Measurements from ENCODE around the gene IMMP2L.

Gene IMMP2L

DNA sequence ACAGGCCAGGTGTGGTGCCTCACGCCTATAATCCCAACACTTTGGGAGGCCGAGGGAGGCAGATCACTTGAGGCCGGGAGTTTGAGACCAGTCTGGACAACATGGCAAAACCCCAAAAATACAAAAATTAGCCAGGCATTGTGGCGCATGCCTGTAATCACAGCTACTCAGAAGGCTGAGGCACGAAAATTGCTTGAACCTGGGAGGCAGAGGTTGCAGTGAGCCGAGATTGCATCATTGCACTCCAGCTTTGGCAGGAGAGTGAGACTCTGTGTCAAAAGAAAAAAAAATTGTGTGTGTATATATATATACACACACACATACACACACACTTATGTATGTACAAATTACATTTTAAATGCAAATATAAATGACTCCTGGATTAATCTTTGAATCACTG is 548.2 kb downstream of the IMMP2L start:
- no peak for DNase-seq

DNA sequence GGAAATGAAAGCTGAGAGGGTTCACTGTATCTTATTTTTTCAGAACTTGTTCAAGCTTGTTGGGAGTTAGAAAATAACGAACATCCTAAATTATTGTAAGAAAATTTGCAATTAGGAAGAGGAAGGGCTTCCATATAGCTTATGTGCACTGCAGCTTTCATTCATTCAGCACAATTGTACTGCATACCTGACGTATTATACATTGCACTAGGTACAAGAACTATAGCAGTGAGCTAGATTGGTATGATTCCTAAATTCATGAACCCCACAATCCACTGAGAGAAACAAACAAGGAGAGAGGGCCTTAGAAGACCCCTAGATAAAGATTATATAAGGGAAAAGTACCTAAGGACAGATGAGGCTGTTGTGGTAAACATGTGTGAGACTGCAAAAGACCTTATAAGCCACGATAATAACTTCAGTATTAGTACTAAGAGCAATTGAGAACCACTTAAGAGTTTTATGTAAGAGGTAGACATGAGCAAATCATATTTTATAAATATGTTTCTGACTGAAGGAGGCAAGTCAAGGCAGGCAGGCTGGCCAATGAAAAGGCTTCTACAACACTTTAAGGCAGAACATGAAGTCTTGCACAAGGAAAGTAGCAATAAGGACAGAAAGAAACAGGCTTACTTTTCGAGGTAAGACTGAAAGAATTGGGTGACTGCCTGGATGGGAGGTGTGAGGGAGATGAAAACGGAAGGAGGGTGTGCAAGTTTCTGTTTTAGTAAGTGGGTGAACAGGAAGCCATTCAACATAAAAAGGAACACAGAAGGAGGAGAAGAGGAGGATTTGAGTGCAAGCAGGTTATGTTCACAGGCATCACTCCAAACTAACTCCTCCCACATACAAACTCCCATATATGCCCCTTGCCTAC is 549.3 kb downstream of the IMMP2L start:
- peak; percentile 53 for DNase-seq

DNA sequence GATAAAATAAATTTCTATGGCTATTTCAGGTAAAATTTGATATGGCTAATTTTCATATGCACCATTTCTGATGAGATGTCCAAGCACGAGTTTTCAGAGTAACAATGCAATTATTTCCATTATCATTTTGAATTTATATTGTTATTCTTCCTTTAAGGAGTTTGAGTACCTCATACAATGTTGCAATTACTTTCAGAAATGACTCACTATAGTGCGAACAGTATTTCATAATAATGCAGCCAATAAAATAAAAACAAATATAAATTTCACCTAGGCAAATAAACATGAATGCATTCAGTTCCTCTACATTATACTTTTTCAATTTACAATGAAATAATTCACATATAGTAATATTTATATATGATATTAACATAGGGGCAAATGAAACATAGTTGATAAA is 550.1 kb downstream of the IMMP2L start:
- DNase-seq = no peak

DNA sequence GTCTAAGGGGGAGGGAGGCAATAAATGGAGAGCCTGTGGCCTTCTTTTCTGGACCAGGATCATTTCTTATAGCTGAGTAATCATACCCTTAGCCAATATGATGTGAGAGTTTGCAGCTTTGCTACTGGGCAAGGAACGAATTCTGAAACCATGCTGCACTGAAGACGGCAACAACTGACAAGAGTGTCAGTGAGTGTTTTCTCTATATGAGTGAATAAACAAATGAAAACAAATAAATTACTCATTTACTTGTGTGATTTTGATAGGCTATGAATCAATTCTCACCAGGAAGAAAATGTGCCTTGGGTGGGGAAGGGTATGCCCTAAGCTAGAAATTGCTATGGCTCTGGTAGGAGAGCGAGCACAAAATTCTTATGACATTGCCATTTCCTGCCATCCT is 550.8 kb downstream of the IMMP2L start:
- no peak for DNase-seq

DNA sequence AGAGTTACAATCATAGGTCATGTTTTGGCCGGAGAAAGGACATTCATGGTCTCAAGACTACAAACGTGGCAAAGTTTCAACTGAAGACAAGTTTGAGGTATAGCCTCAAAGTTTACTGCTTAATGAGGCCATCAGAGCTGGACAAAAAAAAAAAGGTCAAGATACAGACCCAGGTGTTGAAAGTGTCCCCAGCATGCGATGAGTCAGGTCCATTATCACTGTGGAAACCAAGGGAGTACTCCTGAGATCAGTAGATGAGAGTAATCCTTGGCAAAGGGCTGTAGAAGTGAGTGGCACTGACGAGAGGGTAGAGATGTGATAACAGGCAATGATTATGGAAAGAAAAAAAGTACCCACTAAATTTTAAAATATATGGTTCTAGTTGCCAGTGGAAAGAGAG is 551.5 kb downstream of the IMMP2L start:
- DNase-seq = no peak

DNA sequence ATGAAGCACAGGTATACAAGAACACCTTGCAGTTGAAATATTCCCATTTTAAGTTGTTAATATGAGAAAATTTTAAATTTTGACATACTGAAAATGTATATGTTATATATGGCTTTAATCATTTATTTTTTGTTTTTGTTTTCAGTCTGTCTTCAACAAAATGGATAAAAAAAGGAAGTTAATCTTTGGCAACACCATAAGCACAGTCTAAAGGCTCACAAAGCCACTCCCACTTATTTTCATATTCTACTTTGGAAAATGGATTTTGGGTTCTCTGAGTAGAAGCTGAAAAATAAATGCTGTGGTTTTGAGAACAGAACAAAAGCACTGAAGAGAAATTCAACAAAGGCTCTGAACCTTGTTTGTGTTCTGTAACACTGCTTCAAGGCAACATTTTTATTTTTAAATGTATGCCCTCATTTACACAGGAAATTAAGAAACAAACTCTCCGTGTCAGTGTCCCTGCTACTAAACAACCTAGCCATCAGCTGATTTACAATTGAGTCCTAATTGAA is 552.7 kb downstream of the IMMP2L start:
- DNase-seq = no peak

DNA sequence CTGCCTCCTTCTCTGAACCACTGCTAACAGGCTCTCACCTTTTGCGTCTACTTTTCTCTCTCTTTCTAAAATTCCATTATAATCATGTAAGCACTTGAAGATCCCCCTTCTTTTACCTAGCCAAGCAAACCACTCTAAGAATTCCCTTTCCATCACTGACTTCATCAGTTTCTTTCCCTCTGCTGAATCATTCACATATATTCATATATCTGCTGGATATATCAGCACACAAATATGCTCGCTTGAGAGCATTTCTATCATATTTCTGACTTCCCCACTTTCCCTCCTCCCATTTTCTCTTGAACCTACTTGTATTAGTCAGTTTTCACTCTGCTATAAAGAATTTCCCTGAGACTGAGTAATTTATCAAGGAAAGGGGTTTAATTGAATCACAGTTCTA is 555.6 kb downstream of the IMMP2L start:
- DNase-seq = no peak

DNA sequence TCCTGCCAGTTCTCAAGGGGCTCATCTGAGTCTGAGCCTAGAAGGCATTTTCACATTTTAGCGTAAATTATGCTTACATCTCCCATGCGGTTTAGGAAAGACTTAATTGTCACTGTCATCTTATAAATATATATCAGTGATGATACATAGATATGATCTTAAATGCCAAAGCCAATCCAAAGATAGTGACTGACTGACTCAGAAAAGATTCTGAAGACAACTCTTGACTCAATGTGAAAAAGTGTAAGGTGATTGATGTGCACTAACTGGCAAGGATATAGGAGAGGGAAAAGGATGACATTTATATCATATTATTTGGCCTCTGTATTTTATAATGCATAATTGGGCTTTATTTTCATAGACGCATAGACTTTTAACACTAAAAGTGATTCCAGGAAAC is 556.3 kb downstream of the IMMP2L start:
- no peak for DNase-seq

DNA sequence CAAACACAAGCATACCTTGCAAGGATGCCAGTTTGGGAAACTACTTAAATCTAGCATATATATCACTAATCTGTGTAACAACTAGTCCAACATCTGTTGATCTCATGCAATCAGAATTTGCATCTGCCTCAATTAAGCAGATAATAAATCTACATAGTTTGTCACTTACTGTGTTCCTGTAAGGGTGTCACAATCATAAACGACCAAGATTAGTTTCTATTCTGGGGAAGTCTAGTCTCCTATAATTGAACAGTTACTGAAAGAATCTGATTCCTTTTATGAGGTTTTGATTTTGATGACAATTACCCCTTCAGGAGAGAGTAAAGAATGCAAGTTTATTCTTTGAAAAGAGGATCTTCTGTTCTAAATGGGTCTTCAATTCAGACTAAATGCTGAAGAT is 556.8 kb downstream of the IMMP2L start:
- DNase-seq = no peak

DNA sequence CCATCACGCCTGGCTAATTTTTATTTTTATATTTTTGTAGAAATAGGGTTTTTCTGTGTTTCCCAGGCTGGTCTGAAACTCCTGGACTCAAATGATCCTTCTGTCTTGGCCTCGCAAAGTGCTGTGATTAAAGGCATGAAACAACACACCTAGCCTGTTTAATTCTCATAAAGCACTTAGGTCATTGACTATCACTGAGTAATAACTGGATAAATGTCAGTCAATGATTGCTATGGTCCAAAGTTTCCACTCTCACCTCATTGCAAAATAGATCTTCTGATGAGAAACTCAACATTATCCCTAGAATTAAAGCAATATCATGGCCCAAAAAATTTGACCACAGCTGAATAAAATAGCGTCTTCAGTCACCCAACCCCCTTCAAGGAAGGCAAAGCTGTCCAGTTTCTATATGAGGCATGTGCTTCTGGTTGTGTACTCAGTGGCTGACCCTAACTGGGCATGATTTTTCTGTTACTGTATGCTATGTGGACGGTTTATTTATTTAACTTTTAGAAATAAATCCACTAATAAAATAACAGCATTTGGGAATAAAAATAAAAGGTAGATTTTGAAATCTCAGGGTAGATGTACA is 557.9 kb downstream of the IMMP2L start:
- DNase-seq = no peak

DNA sequence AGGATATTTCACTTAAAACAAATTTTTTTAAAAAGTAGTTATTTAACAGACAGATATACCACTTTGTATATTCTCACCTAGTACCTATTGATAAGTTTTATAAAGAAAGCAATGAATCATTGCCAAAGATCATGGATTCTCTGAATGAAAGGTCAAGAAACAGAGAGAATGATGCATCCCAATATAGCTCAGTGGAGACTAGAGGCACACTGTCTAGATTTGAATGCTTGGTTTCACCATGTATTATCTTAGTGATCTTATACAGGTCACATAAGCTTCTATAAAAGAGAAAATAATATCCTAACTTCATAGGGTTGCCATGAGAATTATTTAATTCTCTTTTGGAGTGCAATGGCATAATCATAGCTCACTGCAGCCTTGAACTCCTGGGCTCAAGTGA is 558.4 kb downstream of the IMMP2L start:
- DNase-seq = no peak

DNA sequence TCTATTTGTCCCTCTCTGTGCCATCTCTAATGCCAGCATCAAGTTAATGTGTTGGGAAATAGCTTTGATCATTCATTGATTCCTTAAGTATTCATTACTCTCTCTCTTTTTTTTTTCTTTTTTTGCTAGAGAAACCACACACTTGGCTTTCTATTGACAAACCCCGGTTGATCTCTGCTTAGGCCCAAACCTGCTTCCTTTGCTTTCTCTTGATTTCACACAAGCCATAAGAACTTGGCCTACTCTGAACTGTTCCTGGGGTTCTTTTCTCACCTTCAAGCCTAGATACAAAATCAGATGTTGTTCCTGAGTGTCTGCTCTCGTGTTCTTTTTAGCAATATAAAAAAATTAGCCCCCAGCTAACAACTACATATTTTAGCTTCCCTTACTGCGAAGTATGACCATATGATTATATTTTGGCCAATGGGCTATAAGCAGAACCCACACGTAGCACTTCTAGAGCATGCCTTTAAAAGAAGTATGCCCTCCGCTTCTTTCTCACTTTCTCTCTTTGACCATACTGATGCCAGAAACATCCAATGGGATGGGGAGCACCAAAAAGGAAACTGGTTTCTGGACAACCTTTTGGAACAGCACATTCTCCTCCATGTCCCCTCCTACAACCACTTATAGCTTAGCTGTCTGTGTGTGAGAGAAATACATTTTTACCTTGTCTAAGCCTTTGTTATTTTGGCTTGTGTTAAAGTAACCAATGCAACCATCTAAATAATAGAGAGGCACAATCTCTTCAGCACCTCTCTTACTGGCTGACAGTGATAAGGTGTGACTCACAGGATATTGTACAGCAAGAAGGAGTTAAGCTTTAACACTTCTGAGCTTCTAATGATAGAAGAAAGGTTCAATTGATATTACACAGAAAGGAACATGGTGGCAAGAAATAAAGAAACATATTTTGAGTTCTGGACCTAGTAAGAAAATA is 568.0 kb downstream of the IMMP2L start:
- no peak for DNase-seq

DNA sequence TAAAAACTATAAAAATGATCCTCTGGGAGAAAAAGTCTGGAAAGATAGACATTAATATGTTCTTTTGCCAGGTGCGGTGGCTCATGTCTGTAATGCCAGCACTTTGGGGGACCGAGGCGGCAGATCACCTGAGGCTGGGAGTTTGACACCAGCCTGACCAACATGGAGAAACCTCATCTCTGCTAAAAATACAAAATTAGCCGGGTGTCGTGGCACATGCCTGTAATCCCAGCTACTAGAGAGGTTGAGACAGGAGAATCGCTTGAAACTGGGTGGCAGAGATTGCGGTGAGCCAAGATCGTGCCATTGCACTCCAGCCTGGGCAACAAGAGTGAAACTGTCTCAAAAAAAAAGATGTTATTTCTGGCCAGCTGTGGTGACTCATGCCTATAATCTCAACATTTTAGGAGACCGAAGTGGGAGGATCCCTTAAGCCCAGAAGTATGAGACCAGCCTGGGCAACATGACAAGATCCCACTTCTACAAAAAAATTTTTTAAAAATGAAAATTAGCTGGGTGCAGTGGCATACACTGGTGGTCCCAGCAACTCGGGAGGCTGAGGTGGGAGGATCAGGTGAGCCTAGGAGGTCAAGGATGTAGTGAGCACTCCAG is 573.3 kb downstream of the IMMP2L start:
- no peak for DNase-seq

DNA sequence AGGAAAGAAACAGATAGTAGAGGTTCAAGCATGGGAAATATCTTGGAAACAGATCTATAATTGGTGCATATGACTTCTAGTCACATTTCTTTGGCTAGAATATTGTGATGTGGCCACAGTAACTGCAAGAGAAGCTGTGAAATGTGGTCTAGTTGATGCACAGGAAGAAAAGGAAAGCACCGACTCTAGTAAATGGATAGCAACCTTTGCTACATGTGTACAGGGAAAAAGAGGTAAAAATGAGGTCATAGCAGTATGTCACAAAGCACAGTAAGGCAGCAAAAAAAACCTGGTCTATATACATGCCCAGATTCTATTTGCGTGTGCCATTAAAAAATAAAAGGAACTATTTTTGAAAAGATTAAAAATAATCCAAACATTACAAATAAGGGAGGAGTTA is 573.9 kb downstream of the IMMP2L start:
- DNase-seq = no peak

DNA sequence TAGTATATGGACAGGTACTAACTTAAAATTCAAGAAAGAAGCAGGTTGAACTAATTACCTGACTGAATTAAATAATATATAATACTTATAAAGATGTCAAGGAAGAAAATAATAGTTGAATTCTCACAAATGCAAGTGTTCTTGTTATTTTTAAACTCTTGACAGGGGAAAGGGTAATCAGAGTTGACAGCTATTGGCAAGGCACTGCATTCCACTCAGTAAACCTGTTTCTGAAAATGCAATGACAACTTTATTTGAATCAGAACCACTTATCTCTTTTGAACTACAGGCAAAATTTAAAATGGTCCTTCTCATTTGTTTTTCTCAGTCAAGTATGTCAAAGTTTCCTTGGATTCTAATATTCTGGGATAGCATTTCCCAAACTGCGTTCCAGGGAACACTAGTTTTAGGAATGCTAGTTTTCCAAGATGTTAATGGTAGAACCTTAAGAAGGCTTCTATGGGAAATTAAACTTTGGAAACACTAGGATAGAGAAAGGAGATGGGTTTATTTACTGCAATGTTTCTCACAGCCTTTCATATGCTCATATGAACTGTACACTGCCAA is 575.1 kb downstream of the IMMP2L start:
- no peak for DNase-seq

DNA sequence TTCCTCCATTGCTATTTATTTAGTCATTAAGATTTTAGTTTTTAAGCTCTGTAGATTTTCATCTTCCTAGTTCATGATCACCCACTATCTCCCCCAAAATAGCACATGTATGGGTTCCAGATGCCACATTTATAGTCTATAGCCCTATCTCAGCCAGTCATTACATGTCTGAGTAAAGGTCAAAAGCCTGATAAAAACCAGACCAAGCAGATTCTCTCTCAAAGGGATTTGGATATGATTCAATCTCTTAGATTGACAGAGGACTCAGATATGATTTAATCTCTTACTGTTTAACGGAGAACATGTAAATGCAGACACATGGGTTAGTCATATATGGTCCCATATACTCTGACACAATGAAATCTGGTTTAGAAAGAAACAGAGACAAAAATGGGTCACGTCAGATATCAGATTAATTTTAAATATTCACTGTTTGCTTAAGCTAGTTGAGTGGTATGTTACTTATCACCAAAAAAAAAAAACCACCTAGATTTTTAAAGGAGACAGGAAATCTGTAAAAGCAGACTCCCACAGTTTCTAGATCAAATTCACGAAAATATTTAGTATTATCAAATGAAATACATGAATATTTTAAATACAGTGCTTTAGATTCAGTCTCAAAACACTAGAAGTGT is 578.4 kb downstream of the IMMP2L start:
- no peak for DNase-seq

DNA sequence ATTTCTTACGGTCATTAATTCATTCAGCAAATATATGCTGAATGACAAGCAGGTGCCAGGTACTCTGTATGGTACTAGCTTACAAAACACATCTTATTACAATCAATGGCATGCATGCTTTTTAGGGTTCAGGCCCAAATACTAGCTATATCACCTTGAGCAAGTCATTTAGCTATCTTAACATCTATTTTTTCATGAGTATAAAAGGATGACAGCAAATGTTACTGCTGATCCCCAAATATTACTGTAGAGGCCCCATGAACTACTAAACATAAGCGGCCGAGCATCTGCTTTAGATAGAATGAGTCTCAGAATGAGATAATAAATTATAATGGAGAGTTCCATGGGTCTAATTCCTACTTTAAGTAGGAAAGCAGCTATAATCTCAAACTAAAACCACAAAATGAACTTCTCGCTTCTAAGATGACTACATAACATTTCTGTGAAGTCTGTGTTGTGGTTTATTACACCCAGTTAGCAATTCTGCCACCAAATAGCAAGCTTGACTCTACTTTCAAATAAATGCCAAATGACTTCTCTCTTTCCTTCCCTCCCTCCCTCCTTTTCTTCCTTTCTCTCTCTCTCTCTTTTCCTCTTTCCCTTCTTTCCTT is 585.1 kb downstream of the IMMP2L start:
- DNase-seq = no peak

DNA sequence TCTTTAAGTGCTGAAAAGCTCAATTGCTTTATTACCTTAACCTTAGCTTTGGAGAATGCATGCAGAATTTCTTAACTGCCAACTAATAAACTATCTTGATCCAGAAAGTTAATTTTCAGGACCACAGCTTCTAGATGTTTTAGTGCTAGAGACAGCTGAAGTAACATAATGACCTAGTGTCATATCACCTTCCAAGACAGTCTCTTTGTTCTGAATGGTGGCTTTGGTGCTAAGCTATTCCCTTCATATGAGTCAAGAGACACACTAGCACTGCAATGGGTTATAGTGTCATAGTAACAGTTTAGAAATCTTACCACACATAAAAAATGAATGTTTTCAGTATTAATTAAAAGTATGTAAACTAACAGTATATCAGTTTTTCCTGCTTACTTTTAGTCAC is 586.8 kb downstream of the IMMP2L start:
- DNase-seq = no peak

DNA sequence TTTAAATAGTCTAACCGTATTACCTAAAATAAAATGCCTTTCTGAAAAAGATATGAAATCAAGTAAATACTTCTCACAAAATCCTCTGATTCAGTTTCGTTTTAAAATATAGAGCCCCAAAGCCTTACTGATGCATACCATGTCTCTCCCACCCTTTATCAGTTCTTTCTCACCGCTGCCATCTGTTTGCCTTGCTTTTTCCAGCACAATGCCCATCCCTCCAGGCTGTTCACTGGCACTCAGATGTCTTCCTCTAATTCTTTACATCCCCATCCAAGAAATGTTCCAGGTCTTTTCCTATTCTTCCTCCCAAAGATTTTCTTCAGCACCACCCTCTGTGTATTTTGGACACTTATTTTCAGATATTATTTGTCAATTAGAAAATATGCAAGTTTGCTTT is 587.9 kb downstream of the IMMP2L start:
- DNase-seq = no peak

DNA sequence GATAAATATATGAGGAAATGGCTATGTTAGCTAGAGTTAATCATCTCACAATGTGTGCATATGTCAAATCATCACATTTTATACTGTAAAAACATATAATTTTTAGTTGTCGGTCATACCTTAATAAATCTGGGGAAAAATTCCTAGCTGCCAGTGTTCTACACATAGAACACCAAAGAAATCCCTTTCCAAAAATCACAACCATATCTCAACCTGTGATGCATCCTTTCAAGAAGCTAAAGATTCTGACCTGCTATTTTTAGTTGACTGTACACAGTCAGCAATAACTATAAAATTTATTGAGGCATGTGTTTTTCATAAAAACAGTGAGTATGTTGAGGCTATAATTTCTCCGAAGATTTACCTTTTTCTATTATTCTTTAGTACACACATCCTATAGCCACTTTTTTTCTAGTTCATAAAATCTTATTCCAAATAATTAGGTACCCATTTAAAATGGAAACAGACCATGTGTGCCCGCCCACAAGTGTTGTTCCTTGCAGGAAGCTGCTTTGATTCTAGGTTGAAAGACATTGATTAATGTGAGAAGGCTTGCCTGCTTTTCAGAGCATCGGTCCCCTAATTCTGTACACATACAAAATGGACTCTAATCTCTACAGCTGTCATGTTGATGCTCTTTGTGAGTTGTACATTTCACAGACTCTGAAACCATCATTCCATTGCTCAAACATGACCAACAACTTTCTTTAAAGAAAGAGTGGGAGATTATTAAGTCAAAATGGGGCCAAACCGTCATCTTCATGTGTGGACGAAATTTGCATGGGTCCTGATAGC is 588.9 kb downstream of the IMMP2L start:
- no peak for DNase-seq

DNA sequence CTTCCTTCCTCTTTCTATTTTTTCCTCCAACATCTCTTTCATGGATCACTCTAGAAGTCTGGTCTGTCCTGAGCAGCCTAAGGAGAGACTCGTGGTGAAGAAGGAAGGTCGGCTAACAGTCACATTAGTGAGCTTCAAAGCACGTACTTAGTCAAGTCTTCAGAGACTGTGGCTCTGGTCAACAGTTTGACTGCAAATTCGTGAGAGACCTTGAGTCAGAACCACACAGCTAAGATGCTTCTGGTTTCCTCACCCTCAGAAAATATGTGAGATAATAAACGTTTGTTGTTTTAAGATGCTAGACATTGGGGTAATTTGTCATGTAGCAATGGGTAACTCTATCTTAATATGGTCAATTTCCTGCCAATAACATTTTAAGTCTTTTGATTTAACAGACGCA is 597.5 kb downstream of the IMMP2L start:
- no peak for DNase-seq
